GM12878 (cell line): ENCODE measurements around the gene SMAD9. TPM values are rescaled to one million over a fixed set of nuclear protein-coding genes. Genes with fewer than 3 reads are reported as not detected.
"Not testable (repeated sequence)": the region's sequence is repeated elsewhere in the genome, so short reads cannot be mapped to it uniquely, and the experiment has no call there.

Source experiments
- ATAC-seq: fragments of 200-7000 bp; cut with Tn5 transposase; 3 replicates; pipeline ENCODE4 v1.9.1; 2020; ENCODE audit warnings: mild to moderate bottlenecking, moderate library complexity
- BruUV-seq: library from RNA; stranded (reverse); fragments of 400-500 nt; replicated peaks from 2 replicates; lab custom pipeline; 2021; lab: Mats Ljungman, UMichigan
- CTCF ChIA-PET: fragments of 300-600 bp; sonication (Branson Sonifier 250); formaldehyde crosslinking; extraction: SDS; loops from one replicate; lab custom pipeline; 2021; ENCODE audit warnings: inconsistent platforms; lab: Yijun Ruan, JAX
- POLR2A ChIA-PET: fragments of 350-600 bp; formaldehyde crosslinking; extraction: SDS; loops from one replicate; lab custom pipeline; 2021; ENCODE audit warnings: inconsistent platforms; lab: Charles Lee
- RAD21 ChIA-PET: fragments of 300-600 bp; sonication (Branson Sonifier 250); formaldehyde crosslinking; loops from one replicate; lab custom pipeline; 2023; ENCODE audit warnings: antibody characterized with exemption; ENCODE audit not compliant: unreplicated experiment; lab: Charles Lee
- SMC1A ChIA-PET: fragments of 300-600 bp; sonication (Branson Sonifier 250); formaldehyde crosslinking; loops from one replicate; lab custom pipeline; 2023; ENCODE audit not compliant: unreplicated experiment, uncharacterized antibody; lab: Charles Lee
- DNase-seq: peaks from one replicate; pipeline ENCODE4 v3.0.0-alpha.2; 2011; ENCODE audit warnings: low read depth, low spot score
- FAIRE-seq: peaks from 3 replicates; lab custom pipeline; 2011; peaks lifted over from hg19 to GRCh38; lab: Jason Lieb, UNC
- H2AFZ ChIP-seq: 2 replicates; pipeline ENCODE4 v1.6.0; 2011; ENCODE audit warnings: low read depth, low read length, control low read depth; ENCODE audit not compliant: control insufficient read depth
- H3K27ac ChIP-seq: 2 replicates; pipeline ENCODE4 v1.5.1; 2011; ENCODE audit warnings: control low read depth; ENCODE audit not compliant: control insufficient read depth, insufficient read depth
- H3K27me3 ChIP-seq, 2 experiments: replicated peaks in 1 of 2; 2 replicates each; pipeline versions ENCODE4 v1.6.0 to v1.6.1; 2011; ENCODE audit warnings: low read length in 1 of 2; ENCODE audit not compliant: control insufficient read depth in 2 of 2, insufficient read depth in 2 of 2
- H3K36me3 ChIP-seq, 2 experiments: 2 replicates each; pipeline ENCODE4 v1.5.1; 2011; ENCODE audit warnings: low read length in 1 of 2; ENCODE audit not compliant: control insufficient read depth in 2 of 2, insufficient read depth in 2 of 2
- H3K4me1 ChIP-seq: 2 replicates; pipeline ENCODE4 v1.6.1; 2011; ENCODE audit warnings: mild to moderate bottlenecking, low read length, moderate library complexity, mixed read lengths; ENCODE audit not compliant: control insufficient read depth, insufficient read depth
- H3K4me2 ChIP-seq: 2 replicates; pipeline ENCODE4 v1.6.0; 2011; ENCODE audit warnings: control low read depth; ENCODE audit not compliant: control insufficient read depth, insufficient read depth
- H3K4me3 ChIP-seq: fragments of 200-600 bp; sonication (generic); 2 replicates; pipeline ENCODE4 v1.5.1; 2016
- H3K79me2 ChIP-seq: 2 replicates; pipeline ENCODE4 v1.6.0; 2011; ENCODE audit warnings: low read length; ENCODE audit not compliant: control insufficient read depth, insufficient read depth
- H3K9ac ChIP-seq: 2 replicates; pipeline ENCODE4 v1.8.0; 2011; ENCODE audit warnings: low read length, control low read depth, mixed read lengths; ENCODE audit not compliant: control insufficient read depth, insufficient read depth
- H3K9me3 ChIP-seq: replicated peaks from 3 replicates; pipeline ENCODE4 v1.5.1; 2011; ENCODE audit warnings: mild to moderate bottlenecking, low read length; ENCODE audit not compliant: control insufficient read depth, insufficient read depth
- H4K20me1 ChIP-seq: 2 replicates; pipeline ENCODE4 v1.6.0; 2011; ENCODE audit not compliant: control insufficient read depth, insufficient read depth
- DPF2 ChIP-seq: fragments of 450-650 bp; IDR thresholded peaks from 2 replicates; pipeline ENCODE4 v1.6.1; 2017; ENCODE audit warnings: mild to moderate bottlenecking
- WGBS: methylation state at CpG from one replicate; pipeline ENCODE4 v1.1.6; 2016; ENCODE audit warnings: low lambda C conversion rate; ENCODE audit not compliant: insufficient replicate concordance, insufficient coverage; ENCODE audit errors: missing lambda C conversion rate; 5-methylcytosine and 5-hydroxymethylcytosine counted together
- in situ Hi-C: fragments of 300-500 bp; cut with MboI; formaldehyde crosslinking; loops from 9 replicates; pipeline ENCODE4 v1.14.3; 2018; ENCODE audit warnings: mixed read lengths
- intact Hi-C: fragments of 100-400 bp; cut with micrococcal nuclease; formaldehyde crosslinking; loops from one replicate; pipeline ENCODE4 v1.14.2; 2022; ENCODE audit not compliant: unreplicated experiment
- polyA plus RNA-seq, 11 experiments: library from polyadenylated mRNA; depleted of rRNA in 4 of 11; unstranded in 6 of 11; stranded (reverse) in 5 of 11; fragments of >200 nt; fragmentation: Nextera tagmentation in 4 of 11; fragmentation: Illumina TruSeq in 1 of 11; extraction: Ambion mirVana in 4 of 11; extraction: Trizol in 1 of 11; gene quantifications; 1 replicate in 1 of 11; 2 replicates in 10 of 11; pipeline versions ENCODE4 v1.2.1 to v1.2.3, GENCODE V29; 2011 to 2016; ENCODE audit warnings: inconsistent platforms in 2 of 11, missing spikeins in 2 of 11, low read depth in 1 of 11
- total RNA-seq, 4 experiments: library from RNA; depleted of rRNA in 3 of 4; stranded (reverse); fragments of >200 nt in 3 of 4; fragmentation: Illumina TruSeq in 1 of 4; extraction: Trizol in 1 of 4; gene quantifications; 2 replicates each; pipeline versions ENCODE4 v1.2.1 to v1.2.3, GENCODE V29; 2013 to 2021

SMAD9 gene
- total and polyA plus RNA-seq, 10 of the 15 experiments (the other 5 are each of a cell fraction or from before 2014, with no cell fraction given): 0.22 to 0.69 (median 0.42) TPM; not detected in 6

- in situ Hi-C loops: no loop called here
- SMC1A ChIA-PET: no interaction called here
Measured at GRCh38 chr13:36883824-36884223, 36.2 kb downstream of the SMAD9 start.

DNA sequence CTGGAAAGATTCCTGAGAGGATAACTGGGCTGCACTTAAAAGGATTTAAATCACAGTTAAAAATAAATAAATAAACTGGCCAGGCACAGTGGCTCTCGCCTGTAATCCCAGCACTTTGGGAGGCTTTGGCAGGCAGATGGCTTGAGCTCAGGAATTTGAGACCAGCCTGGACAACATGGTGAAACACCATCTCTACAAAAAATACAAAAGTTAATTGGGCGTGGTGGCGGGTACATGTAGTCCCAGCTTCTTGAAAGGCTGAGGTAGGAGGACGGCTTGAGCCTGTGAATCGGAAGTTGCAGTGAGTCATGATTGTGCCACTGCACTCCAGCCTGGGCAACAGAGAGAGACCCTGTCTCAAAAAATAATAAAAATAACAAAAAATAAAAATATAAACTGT lies 36.6 kb downstream of the SMAD9 start:
- H3K36me3 ChIP-seq, H3K27ac ChIP-seq, H3K4me1 ChIP-seq, ATAC-seq, POLR2A ChIA-PET, H3K9me3 ChIP-seq, DNase-seq, intact Hi-C loops, H3K79me2 ChIP-seq, H3K9ac ChIP-seq, H4K20me1 ChIP-seq, H2AFZ ChIP-seq, in situ Hi-C loops, SMC1A ChIA-PET, RAD21 ChIA-PET, H3K4me2 ChIP-seq, H3K27me3 ChIP-seq, H3K4me3 ChIP-seq, FAIRE-seq, BruUV-seq: not testable (repeated sequence)
- CTCF ChIA-PET: interaction anchor here (0.9 kb wide), 1 partner anchor 26 kb away, joined by 4 read pairs; no protein-coding TSS in a partner anchor
- WGBS: 68% methylated on average over 5 of the region's 5 CpGs

More at GRCh38 chr13:36883824-36884223, 36.2 kb downstream of the SMAD9 start:
- no peak for TF ChIP-seq DPF2
- POLR2A ChIA-PET: no interaction called here
- CTCF ChIA-PET: interaction anchor here (0.9 kb wide), 1 partner anchor 26 kb away, joined by 4 read pairs; no protein-coding TSS in a partner anchor
- WGBS: 38% methylated on average over 6 of the region's 6 CpGs
- Histone ChIP-seq H3K79me2 (no peaks in the 10 kb centered on the region), H2AFZ (no peak overlapping the region), H3K9me3 (no peaks in the 10 kb centered on the region), H3K4me2 (no peak overlapping the region), H3K27ac (no peak overlapping the region), H4K20me1 (no peaks in the 10 kb centered on the region), H3K4me3 (no peak overlapping the region), H3K36me3 (no peaks in the 10 kb centered on the region), H3K9ac (no peak overlapping the region), H3K4me1 (no peaks in the 10 kb centered on the region), H3K27me3 (no peaks in the 10 kb centered on the region; a peak in 1 of 4 replicates)
- no peak for DNase-seq
- no peak for FAIRE-seq
- BruUV-seq: no TSS peak
- intact Hi-C loops: no loop called here
- no peak for ATAC-seq
- RAD21 ChIA-PET: no interaction called here
